Natural killer cell (primary cell): Measurements from ENCODE around the gene DPYD. TPM values are rescaled to one million over a fixed set of nuclear protein-coding genes. Genes with fewer than 3 reads are reported as not detected.

Experiments used
- ATAC-seq, 3 donors: fragments of 150-1000 bp in 2 of 3; fragments of 200-7000 bp in 1 of 3; cut with Tn5 transposase; 1 replicate in 1 of 3; 2 replicates in 2 of 3; pipeline ENCODE4 v1.10.0; 2021; ENCODE audit warnings: mild to moderate bottlenecking in 2 of 3, moderate library complexity in 2 of 3
- DNase-seq, 2 donors: peaks; one replicate each; pipeline versions ENCODE4 v3.0.0 to v3.0.0-alpha.2; 2013 to 2021; ENCODE audit warnings: mixed read lengths in 1 of 2
- H3K27ac ChIP-seq: one replicate; pipeline ENCODE4 v1.5.1; 2013; ENCODE audit warnings: mild to moderate bottlenecking, low read length
- H3K27me3 ChIP-seq: one replicate; pipeline ENCODE4 v1.6.1; 2013; ENCODE audit warnings: low read length; ENCODE audit not compliant: control insufficient read depth, insufficient read depth
- H3K36me3 ChIP-seq: one replicate; pipeline ENCODE4 v1.6.1; 2013; ENCODE audit warnings: low read length; ENCODE audit not compliant: control insufficient read depth, insufficient read depth
- H3K4me1 ChIP-seq: one replicate; pipeline ENCODE4 v1.6.1; 2013; ENCODE audit warnings: low read length; ENCODE audit not compliant: control insufficient read depth, insufficient read depth
- H3K4me3 ChIP-seq: one replicate; pipeline ENCODE4 v1.5.1; 2013; ENCODE audit warnings: low read length
- H3K9me3 ChIP-seq: one replicate; pipeline ENCODE4 v1.6.1; 2013; ENCODE audit warnings: low read length; ENCODE audit not compliant: control insufficient read depth, insufficient read depth
- H3K27ac Mint-ChIP-seq, 2 donors: one replicate each; pipeline ENCODE4 v1.8.0; 2022; ENCODE audit warnings: mild to moderate bottlenecking in 2 of 2, mixed read lengths in 2 of 2, moderate library complexity in 1 of 2
- H3K27me3 Mint-ChIP-seq, 2 donors: one replicate each; pipeline ENCODE4 v1.8.0; 2022; ENCODE audit warnings: low read depth in 2 of 2, mixed read lengths in 2 of 2
- H3K36me3 Mint-ChIP-seq: one replicate; pipeline ENCODE4 v1.8.0; 2022; ENCODE audit warnings: mixed read lengths
- H3K4me1 Mint-ChIP-seq, 2 donors: one replicate each; pipeline ENCODE4 v1.8.0; 2022; ENCODE audit warnings: mixed read lengths in 2 of 2
- H3K4me3 Mint-ChIP-seq: one replicate; pipeline ENCODE4 v1.8.0; 2022; ENCODE audit warnings: mild to moderate bottlenecking, moderate library complexity, mixed read lengths
- H3K9me3 Mint-ChIP-seq, 2 donors: one replicate each; pipeline ENCODE4 v1.8.0; 2022; ENCODE audit warnings: mixed read lengths in 2 of 2
- WGBS: methylation state at CpG from one replicate; pipeline ENCODE4 v1.1.7; 2013; ENCODE audit warnings: missing lambda C conversion rate; ENCODE audit not compliant: insufficient coverage; 5-methylcytosine and 5-hydroxymethylcytosine counted together
- intact Hi-C: fragments of 100-400 bp; cut with micrococcal nuclease; formaldehyde crosslinking; loops from one replicate; pipeline ENCODE4 v1.14.2; 2022
- total RNA-seq, 4 donors: library from RNA; stranded (reverse); fragments of 120-200 nt in 1 of 4; gene quantifications; one replicate each; pipeline versions ENCODE4 v1.2.3 to v1.2.4, GENCODE V29; 2013 to 2022
- TF ChIP-seq, protein P1 (sequence below): fragments of 200-600 bp; IDR thresholded peaks from one replicate; pipeline ENCODE4 v1.8.0; 2022; ENCODE audit warnings: antibody characterized with exemption

The DPYD gene
- total RNA-seq, 3 donors from 2014 or later (not counting 1 experiment from before 2014, with no cell fraction given) = 56.6 to 66.7 (median 56.9) TPM

DNA sequence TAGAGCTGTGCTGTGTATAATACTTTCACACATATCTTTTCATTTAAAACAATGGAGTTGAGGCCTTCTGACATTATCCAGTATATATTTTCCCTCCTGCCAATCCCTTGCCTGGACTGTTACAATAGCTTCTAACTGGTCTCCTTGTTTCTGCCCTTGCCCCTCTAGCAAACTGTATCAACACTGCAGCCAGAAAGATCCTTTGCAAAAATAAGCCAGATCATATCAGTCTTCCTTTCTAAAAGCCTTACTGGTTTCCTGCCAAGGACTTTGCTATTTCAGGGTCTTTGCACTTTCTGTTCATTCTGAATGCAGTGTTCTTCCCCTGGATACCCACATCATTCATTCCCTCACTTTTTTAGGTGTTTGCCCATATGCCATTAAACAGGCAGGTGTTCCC, 829.2 kb downstream of the DPYD start:
- Mint-ChIP-seq H3K4me3 (no peak overlapping the region), H3K36me3 (no peaks in the 10 kb centered on the region), H3K4me1 (peaks cover 0 to 4% of the 10 kb centered on the region in 2 donors), H3K9me3 (no peaks in the 10 kb centered on the region), H3K27me3 (no peaks in the 10 kb centered on the region), H3K27ac (no peak overlapping the region)
- Histone ChIP-seq H3K27ac (no peak overlapping the region), H3K36me3 (no peaks in the 10 kb centered on the region), H3K4me1 (no peaks in the 10 kb centered on the region), H3K9me3 (no peaks in the 10 kb centered on the region), H3K4me3 (no peak overlapping the region), H3K27me3 (no peaks in the 10 kb centered on the region)
- DNase-seq (no peak), ATAC-seq (no peak)
- TF ChIP-seq, protein P1, sequence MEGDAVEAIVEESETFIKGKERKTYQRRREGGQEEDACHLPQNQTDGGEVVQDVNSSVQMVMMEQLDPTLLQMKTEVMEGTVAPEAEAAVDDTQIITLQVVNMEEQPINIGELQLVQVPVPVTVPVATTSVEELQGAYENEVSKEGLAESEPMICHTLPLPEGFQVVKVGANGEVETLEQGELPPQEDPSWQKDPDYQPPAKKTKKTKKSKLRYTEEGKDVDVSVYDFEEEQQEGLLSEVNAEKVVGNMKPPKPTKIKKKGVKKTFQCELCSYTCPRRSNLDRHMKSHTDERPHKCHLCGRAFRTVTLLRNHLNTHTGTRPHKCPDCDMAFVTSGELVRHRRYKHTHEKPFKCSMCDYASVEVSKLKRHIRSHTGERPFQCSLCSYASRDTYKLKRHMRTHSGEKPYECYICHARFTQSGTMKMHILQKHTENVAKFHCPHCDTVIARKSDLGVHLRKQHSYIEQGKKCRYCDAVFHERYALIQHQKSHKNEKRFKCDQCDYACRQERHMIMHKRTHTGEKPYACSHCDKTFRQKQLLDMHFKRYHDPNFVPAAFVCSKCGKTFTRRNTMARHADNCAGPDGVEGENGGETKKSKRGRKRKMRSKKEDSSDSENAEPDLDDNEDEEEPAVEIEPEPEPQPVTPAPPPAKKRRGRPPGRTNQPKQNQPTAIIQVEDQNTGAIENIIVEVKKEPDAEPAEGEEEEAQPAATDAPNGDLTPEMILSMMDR = no peak
- intact Hi-C loops = no loop called here

DNA sequence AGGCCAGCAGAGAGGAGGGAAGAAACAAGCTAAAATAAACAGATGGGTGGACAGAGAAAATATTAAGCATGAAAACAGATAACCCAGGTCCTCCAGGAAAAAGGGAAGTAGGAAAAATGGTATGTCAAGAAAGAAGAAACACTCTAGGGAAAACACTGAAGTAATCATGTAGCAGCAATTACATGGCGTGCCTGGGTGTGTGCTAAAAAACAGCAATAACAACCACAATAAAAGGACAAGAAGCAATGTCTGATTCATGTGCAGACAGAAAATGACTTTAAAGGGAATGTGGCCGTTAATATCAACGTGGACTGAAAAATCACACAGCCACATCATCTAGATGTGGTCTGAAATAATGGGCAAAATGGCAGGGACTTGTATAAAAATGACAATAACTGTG, 829.6 kb downstream of the DPYD start:
- no peak overlapping the region for H3K27ac ChIP-seq
- no peak overlapping the region for H3K27ac Mint-ChIP-seq
- no peaks in the 10 kb centered on the region for H3K36me3 Mint-ChIP-seq
- TF ChIP-seq, protein P1 = no peak
- no peaks in the 10 kb centered on the region for H3K9me3 Mint-ChIP-seq
- H3K36me3 ChIP-seq = no peaks in the 10 kb centered on the region
- ATAC-seq (no peak), DNase-seq (no peak)
- 100% methylated on average over 1 of the region's 3 CpGs for WGBS
- no peak overlapping the region for H3K4me3 Mint-ChIP-seq
- no peaks in the 10 kb centered on the region for H3K4me1 ChIP-seq
- H3K27me3 ChIP-seq = no peaks in the 10 kb centered on the region
- H3K9me3 ChIP-seq = no peaks in the 10 kb centered on the region
- no peaks in the 10 kb centered on the region for H3K27me3 Mint-ChIP-seq
- peaks cover 0 to 4% of the 10 kb centered on the region in 2 donors for H3K4me1 Mint-ChIP-seq
- intact Hi-C loops = no loop called here
- H3K4me3 ChIP-seq = no peak overlapping the region

DNA sequence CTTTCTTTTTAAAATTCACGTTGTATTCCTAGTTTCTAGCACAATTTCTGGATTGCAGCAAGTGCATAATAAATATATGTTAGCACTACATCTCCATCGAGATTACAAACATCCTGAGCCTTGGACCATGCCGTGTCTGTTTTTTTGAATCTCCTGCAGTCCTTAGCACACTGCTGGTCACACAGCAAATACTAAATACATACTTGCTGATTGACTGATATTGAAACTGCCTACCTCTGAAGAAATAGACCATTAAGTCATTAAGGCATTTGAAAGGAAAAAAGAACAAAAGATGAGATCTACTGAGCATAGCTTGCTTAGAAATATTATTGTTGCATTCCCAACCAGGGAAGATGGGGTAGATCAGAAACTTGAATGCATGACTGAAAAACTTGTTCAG, 830.1 kb downstream of the DPYD start:
- H3K27ac ChIP-seq = no peak overlapping the region
- no peaks in the 10 kb centered on the region for H3K36me3 ChIP-seq
- Mint-ChIP-seq H3K4me3 (no peak overlapping the region), H3K9me3 (no peaks in the 10 kb centered on the region), H3K27ac (no peak overlapping the region), H3K27me3 (no peaks in the 10 kb centered on the region), H3K4me1 (peaks cover 0 to 4% of the 10 kb centered on the region in 2 donors), H3K36me3 (no peaks in the 10 kb centered on the region)
- no peak for DNase-seq
- no peak overlapping the region for H3K4me3 ChIP-seq
- intact Hi-C loops = no loop called here
- H3K4me1 ChIP-seq = no peaks in the 10 kb centered on the region
- 97% methylated on average over 3 of the region's 3 CpGs for WGBS
- no peaks in the 10 kb centered on the region for H3K9me3 ChIP-seq
- TF ChIP-seq, protein P1 = no peak
- ATAC-seq = no peak
- H3K27me3 ChIP-seq = no peaks in the 10 kb centered on the region

DNA sequence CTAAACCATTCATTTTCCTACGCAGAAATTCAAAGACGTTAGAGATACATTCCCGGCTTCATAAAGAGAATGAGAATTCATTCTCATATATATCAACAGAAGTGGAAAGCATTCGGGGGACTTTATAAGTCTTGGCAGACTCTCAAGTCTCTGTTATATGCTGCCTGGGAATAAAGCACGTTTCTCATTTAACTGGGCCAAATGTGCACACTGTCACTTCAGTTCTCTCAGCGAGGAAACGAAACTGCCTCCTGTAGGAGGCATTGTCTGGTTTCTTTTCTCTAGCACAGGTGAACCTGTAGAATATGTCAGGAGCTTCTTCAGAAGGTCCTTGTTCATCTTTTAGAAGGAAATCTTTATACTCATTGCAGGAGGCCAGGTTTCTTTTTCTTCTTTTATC, 831.7 kb downstream of the DPYD start:
- H3K4me1 ChIP-seq = no peaks in the 10 kb centered on the region
- H3K27ac ChIP-seq = no peak overlapping the region
- Mint-ChIP-seq H3K4me1 (peaks cover 0 to 4% of the 10 kb centered on the region in 2 donors), H3K4me3 (no peak overlapping the region), H3K9me3 (no peaks in the 10 kb centered on the region), H3K36me3 (no peaks in the 10 kb centered on the region), H3K27ac (no peak overlapping the region), H3K27me3 (no peaks in the 10 kb centered on the region)
- no peak overlapping the region for H3K4me3 ChIP-seq
- DNase-seq = no peak
- no peaks in the 10 kb centered on the region for H3K36me3 ChIP-seq
- H3K27me3 ChIP-seq = no peaks in the 10 kb centered on the region
- H3K9me3 ChIP-seq = no peaks in the 10 kb centered on the region
- TF ChIP-seq, protein P1 = no peak
- intact Hi-C loops = no loop called here
- 94% methylated on average over 7 of the region's 7 CpGs for WGBS
- no peak for ATAC-seq
